Hypothalamus (tissue), 51 donors: Measurements from ENCODE around the gene TBCE.

Source experiments
- DNase-seq, 51 donors: peaks; one replicate each; lab custom pipeline; 2025; lab: John Stamatoyannopoulos, UW

TBCE gene

DNA sequence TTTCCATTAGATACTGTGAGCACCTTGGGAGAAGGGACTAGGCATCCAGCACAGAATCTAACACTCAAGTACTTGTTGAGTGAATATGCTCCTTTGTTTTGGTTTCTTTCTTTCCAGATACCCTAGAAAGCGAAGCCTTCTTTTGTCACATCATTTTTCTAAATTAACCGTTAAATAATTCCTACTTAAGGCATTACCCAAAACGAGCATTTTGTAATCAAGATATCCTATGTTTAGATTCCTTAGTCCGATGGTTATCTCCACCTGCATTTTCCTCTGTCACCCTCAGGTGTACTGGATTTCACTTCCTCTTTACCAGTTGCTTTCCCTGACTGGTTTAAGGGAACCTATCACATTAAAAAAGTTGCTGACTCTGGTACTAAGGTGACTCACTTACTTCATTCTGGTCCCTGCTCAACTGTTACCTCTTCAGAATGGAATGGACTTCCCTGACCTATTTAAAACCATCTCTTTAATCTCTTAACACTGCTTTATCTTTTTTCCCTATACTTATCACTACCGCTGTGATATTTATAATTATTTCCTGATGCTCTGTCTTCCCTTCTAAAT lies 133.8 kb downstream of the TBCE start:
- DNase-seq, result no peak
